Activated CD8-positive, alpha-beta memory T cell treated with anti-CD3 and anti-CD28 coated beads for 36 hours (primary cell): ENCODE data around the gene NAGPA. TPM values are rescaled to one million over a fixed set of nuclear protein-coding genes. Genes with fewer than 3 reads are reported as not detected.

Source experiments
- CTCF ChIA-PET: fragments of 350-600 bp; sonication (Branson Sonifier 250); formaldehyde crosslinking; loops from one replicate; lab custom pipeline; 2021; ENCODE audit warnings: antibody characterized with exemption; lab: Charles Lee
- POLR2A ChIA-PET: fragments of 350-600 bp; sonication (Branson Sonifier 250); formaldehyde crosslinking; loops from one replicate; lab custom pipeline; 2021; ENCODE audit warnings: antibody characterized with exemption; lab: Charles Lee
- total RNA-seq, 2 experiments: library from RNA; stranded (reverse); gene quantifications; one replicate each; pipeline ENCODE4 v1.2.3, GENCODE V29; 2021

Gene NAGPA
- total RNA-seq, 2 experiments from 2014 or later: 15.9 to 16.7 TPM

DNA sequence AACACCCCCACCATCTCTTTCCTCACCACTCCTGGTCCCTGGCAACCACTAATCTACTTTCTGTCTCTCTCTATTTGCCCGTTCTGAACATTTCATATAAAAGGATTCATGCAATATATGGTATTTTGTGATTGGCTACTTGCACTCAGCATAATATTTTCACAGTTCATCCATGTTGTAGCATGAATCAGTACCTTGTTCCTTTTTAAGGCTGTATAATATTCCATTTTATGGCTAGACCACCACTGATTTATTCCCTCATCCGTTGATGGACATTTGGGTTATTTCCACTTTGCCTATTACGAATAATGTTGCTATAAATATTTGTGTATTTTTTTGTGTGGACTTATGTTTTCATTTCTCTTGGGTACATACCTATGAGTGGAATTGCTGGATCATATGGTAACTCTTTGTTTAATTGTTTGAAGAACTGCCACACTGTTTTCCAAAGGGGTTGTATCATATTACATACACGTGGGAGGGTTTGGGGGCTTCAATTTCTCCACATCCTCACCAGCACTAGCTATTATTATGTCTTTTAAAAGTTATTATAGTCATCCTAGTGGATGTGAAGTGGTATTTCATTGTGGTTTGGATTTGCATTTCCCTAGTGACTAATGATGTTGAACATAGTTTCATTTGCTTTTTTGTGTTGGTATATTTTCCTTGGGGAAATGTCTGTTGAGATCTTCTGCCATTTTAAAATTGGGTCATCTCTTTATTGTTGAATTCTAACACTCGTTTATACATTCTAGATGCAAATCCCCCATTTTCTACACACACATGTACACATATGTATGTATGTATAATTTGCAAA is 49.4 kb downstream of the NAGPA start:
- ChIA-PET CTCF (interaction anchor here (0.6 to 0.7 kb wide), 2 partner anchors 9 to 687 kb away, joined by 3 read pairs; no protein-coding TSS in a partner anchor), POLR2A (no interaction called here)

GRCh38 chr16:4982056-4982867 is 51.5 kb downstream of the NAGPA start:
- CTCF ChIA-PET: no interaction called here
- POLR2A ChIA-PET: no interaction called here

- POLR2A ChIA-PET: no interaction called here
- CTCF ChIA-PET: no interaction called here
Observed at GRCh38 chr16:4981473-4981872, 52.3 kb downstream of the NAGPA start.

DNA sequence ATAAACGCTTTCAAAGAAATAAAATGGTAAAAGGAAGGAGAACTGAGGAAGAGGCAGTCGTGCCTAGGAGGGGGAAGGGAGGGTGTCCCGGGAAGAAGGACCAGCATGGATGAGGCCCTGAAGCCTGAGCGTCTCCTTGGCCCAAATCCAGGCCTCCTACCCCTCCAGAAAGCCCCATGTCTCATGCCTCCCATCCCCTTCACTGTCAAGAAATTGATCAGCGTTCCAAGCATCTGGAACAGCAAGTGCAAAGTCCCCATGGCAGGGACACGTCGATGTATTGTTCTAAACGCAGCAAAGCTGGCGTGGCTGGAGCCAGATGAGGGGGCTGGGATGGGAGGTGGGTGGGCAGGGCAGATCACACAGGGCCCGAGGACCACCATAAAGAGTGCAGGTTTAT is 53.0 kb downstream of the NAGPA start:
- ChIA-PET POLR2A (no interaction called here), CTCF (no interaction called here)

DNA sequence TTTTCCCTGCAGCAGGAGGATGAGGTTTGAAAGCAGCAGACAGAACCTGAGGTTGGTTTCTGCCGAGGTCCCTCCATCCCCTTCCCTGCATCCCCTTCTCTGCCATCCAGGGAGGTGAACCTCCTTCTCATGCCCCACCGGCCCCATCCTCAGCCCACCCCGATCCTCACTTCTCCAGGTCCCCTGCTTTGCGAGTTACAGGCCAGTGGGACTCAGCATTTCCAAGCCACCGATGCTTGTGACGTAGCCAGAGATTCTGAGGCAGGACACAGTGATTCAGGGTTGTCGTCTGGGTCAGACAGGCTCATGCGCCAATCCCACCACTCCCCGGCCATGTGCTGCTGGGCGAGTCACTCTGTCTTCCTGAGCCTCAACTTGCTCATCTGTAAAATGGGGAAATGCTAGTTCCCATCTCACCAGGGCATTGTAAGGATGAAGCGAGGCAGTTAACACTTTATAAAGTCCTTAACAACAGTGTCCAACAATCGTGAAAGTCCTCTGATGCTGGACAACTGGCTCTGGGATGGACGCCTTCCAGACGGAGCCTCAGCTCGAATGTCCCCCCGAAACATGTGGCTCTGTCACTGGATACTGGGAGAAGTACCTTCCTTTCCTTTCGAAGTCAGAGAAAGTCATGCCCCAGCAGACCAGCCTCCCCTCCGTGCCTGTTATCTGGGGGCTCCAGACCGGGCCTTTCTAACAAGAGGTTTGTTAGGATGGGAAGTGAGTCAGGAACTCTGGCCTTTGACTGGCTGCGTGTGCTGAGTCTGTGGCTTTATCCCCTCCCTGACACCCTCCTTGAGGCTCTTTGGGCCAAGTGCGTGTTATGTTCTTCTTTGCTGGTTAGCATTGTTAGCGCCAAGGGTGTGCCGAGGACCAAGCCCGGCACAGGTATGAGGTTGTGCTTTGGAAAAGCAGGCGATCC is 53.7 kb downstream of the NAGPA start:
- ChIA-PET POLR2A (no interaction called here), CTCF (no interaction called here)

GRCh38 chr16:4979164-4979563 is 54.6 kb downstream of the NAGPA start:
- ChIA-PET CTCF (no interaction called here), POLR2A (no interaction called here)

DNA sequence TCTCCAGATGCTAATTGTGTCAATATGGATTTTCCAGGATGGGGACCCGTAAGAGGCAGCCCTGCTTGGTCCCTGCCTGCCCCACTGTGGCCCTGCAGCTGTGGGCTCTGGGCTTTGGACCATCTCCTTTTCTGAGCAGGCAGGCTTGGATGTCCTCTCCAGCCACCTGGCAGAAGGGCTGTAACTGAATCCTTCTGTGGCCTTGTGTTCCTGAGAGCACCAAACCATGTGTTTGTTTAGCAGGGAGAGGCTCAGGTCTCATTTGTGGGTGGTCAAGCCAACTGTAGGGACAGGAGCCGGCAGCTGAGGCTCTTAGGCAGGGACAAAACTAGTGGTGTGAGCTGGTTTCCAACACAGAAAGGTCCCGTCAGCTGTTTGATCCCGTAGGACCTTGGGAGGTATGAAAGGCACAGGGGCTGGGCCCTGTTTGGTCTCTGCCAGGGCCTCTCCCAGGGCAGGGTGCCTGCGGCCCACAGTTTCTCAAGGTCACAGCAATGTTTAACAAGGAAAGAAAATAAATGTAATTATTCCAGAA is 57.1 kb downstream of the NAGPA start:
- ChIA-PET CTCF (no interaction called here), POLR2A (no interaction called here)

GRCh38 chr16:4976079-4976478 is 57.7 kb downstream of the NAGPA start:
- ChIA-PET CTCF (no interaction called here), POLR2A (no interaction called here)

Other genes starting within 250 kb of the NAGPA start
- gene SEPTIN12, start 245.6 kb downstream of the NAGPA start, total RNA-seq: not detected
- gene SMIM22, start 238.6 kb downstream of the NAGPA start, total RNA-seq: not detected
- 1 to 10 TPM; 4.8 to 5.4 TPM for gene ROGDI, start 231.3 kb downstream of the NAGPA start, total RNA-seq
- gene GLYR1, start 186.6 kb downstream of the NAGPA start, total RNA-seq: 100 to 1,000 TPM; 101 to 105 TPM
- gene UBN1, start 186.5 kb downstream of the NAGPA start, total RNA-seq: 10 to 100 TPM; 36.7 to 38.9 TPM
- gene PPL, start 96.8 kb downstream of the NAGPA start, total RNA-seq: not detected
- not detected for gene SEC14L5, start 75.6 kb downstream of the NAGPA start, total RNA-seq
- gene C16orf89, start 32.0 kb upstream of the NAGPA start, total RNA-seq: not detected
- gene ALG1, start 37.9 kb upstream of the NAGPA start, total RNA-seq: 10 to 100 TPM; 43.8 to 46.5 TPM
- 10 to 100 TPM; 35.6 to 36.6 TPM for gene EEF2KMT, start 63.9 kb upstream of the NAGPA start, total RNA-seq